Calu3 (cell line): ENCODE measurements around the gene FSTL1. TPM values are rescaled to one million over a fixed set of nuclear protein-coding genes. Genes with fewer than 3 reads are reported as not detected.

Experiments
- Bru-seq: library from RNA; stranded (reverse); fragments of 400-500 nt; gene quantifications from one replicate; lab custom pipeline; 2021; lab: Mats Ljungman, UMichigan
- BruChase-seq, 2 experiments: library from RNA; stranded (reverse); fragments of 400-500 nt; gene quantifications; one replicate each; lab custom pipeline; 2021; lab: Mats Ljungman, UMichigan
- BruUV-seq: library from RNA; stranded (reverse); fragments of 400-500 nt; replicated peaks from 2 replicates; lab custom pipeline; 2021; lab: Mats Ljungman, UMichigan
- CTCF ChIA-PET: fragments of 300-600 bp; sonication (Branson Sonifier 250); formaldehyde crosslinking; loops from one replicate; lab custom pipeline; 2022; ENCODE audit warnings: antibody characterized with exemption; lab: Charles Lee
- DNase-seq: peaks from one replicate; pipeline ENCODE4 v3.0.0; 2022
- H3K27ac Mint-ChIP-seq: one replicate; pipeline ENCODE4 v1.8.0; 2022; ENCODE audit warnings: mixed read lengths; ENCODE audit not compliant: unreplicated experiment
- H3K27me3 Mint-ChIP-seq: one replicate; pipeline ENCODE4 v1.8.0; 2022; ENCODE audit warnings: mixed read lengths; ENCODE audit not compliant: unreplicated experiment
- H3K36me3 Mint-ChIP-seq: one replicate; pipeline ENCODE4 v1.8.0; 2022; ENCODE audit warnings: mild to moderate bottlenecking, moderate library complexity, mixed read lengths; ENCODE audit not compliant: insufficient read depth, unreplicated experiment
- H3K4me1 Mint-ChIP-seq: one replicate; pipeline ENCODE4 v1.8.0; 2022; ENCODE audit warnings: mild to moderate bottlenecking, low read depth, mixed read lengths; ENCODE audit not compliant: unreplicated experiment
- H3K4me3 Mint-ChIP-seq: one replicate; pipeline ENCODE4 v1.8.0; 2022; ENCODE audit warnings: mild to moderate bottlenecking, low read depth, moderate library complexity, mixed read lengths; ENCODE audit not compliant: unreplicated experiment
- H3K9me3 Mint-ChIP-seq: one replicate; pipeline ENCODE4 v1.8.0; 2022; ENCODE audit warnings: low read depth, mixed read lengths; ENCODE audit not compliant: unreplicated experiment
- CTCF ChIP-seq: fragments of 200-600 bp; IDR thresholded peaks from one replicate; pipeline ENCODE4 v1.8.0; 2022; ENCODE audit warnings: antibody characterized with exemption; ENCODE audit not compliant: unreplicated experiment
- intact Hi-C: fragments of 100-400 bp; cut with micrococcal nuclease; formaldehyde crosslinking; loops from one replicate; pipeline ENCODE4 v1.10.0; 2022; ENCODE audit not compliant: unreplicated experiment
- long read RNA-seq: library from polyadenylated mRNA; stranded (forward); transcript quantifications from one replicate; pipeline ENCODE4 v2.0.0, GENCODE V29; 2022
- total RNA-seq: library from RNA; stranded (reverse); gene quantifications from 2 replicates; pipeline ENCODE4 v1.2.3, GENCODE V29; 2022

FSTL1 gene, protein sequence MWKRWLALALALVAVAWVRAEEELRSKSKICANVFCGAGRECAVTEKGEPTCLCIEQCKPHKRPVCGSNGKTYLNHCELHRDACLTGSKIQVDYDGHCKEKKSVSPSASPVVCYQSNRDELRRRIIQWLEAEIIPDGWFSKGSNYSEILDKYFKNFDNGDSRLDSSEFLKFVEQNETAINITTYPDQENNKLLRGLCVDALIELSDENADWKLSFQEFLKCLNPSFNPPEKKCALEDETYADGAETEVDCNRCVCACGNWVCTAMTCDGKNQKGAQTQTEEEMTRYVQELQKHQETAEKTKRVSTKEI
- 10.0 and 18.5 TPM in 2 replicates for total RNA-seq
- percentile 43 among the genes with signal in this experiment for Bru-seq, nascent RNA
- BruChase-seq, experiment 1, labeled RNA remaining after a 6-hour chase: percentile 55 among the genes with signal in this experiment
- percentile 47 among the genes with signal in this experiment for BruChase-seq, experiment 2, labeled RNA remaining after a 2-hour chase
- long read RNA-seq, full-length matches to known transcripts: 5 of 5 reads
- long read RNA-seq, partial matches to known transcripts: 0 of 5 reads
- long read RNA-seq, other reads (novel, unspliced or antisense): 0 of 5 reads

DNA sequence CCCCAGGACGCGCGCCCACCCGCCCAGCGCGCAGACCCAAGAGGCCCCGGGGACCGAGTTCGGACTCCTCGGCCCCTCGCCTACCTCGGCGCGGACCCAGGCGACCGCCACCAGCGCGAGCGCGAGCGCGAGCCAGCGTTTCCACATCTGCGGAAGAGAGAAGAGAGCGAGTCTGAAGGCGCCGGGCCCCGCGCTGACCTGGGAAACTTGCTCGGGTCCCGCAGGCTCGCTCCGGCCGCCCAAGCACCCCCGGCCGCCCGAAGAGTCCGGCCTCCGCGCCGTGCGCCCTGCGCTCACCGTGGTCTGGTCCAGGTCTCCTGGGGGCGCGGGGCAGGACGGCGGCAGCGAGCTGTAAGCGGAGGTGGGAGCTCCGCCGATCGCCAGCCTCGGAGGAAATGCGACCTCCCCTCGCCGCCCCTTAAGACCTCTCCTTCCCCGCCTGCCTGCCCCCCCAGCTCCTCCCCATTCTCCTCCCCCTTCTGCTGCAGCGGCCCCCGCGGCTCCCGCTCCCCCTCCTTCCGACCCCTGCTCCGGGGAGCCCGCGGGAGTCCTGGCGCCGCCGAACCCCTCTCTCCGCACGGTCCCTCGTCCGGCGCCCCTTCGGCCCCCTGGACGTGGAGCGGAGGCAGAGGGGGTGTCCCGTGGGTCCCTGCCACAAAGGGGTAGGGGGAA, at the start of gene FSTL1:
TSS of gene FSTL1 (minus strand) at position 393 of the 672 bp plus-strand sequence. CDS start at position 147, 246 bp downstream.
- peak; percentile 35 for DNase-seq
- Mint-ChIP-seq H3K9me3 (no peaks in the 10 kb centered on the region), H3K27me3 (no peaks in the 10 kb centered on the region), H3K36me3 (peaks cover 18% of the 10 kb centered on the region), H3K4me3 (peak within 1 kb of the TSS; percentile 82), H3K4me1 (peaks cover 8% of the 10 kb centered on the region), H3K27ac (peak within 1 kb of the TSS; percentile 58)
- BruUV-seq: no TSS peak
- no peak for TF ChIP-seq CTCF
- intact Hi-C loops: loop anchor here (2.0 kb wide), 1 partner anchor 56 kb away; no protein-coding TSS in a partner anchor
- CTCF ChIA-PET: no interaction called here

- Mint-ChIP-seq H3K4me3 (no peak overlapping the region), H3K27me3 (no peaks in the 10 kb centered on the region), H3K27ac (no peak overlapping the region), H3K4me1 (no peaks in the 10 kb centered on the region), H3K36me3 (no peaks in the 10 kb centered on the region), H3K9me3 (peaks cover 6% of the 10 kb centered on the region)
- BruUV-seq: no TSS peak
- intact Hi-C loops: no loop called here
- TF ChIP-seq CTCF: no peak
- CTCF ChIA-PET: no interaction called here
- DNase-seq: no peak
These were observed 48.0 kb upstream of the FSTL1 start for GRCh38 chr3:120498556-120499346.

- Mint-ChIP-seq H3K4me1 (no peaks in the 10 kb centered on the region), H3K4me3 (no peak overlapping the region), H3K36me3 (no peaks in the 10 kb centered on the region), H3K27ac (no peak overlapping the region), H3K27me3 (no peaks in the 10 kb centered on the region), H3K9me3 (peaks cover 8% of the 10 kb centered on the region)
- no peak for TF ChIP-seq CTCF
- intact Hi-C loops: no loop called here
- DNase-seq: no peak
- BruUV-seq: no TSS peak
- CTCF ChIA-PET: interaction anchor here (0.7 kb wide), 1 partner anchor 13 kb away, joined by 3 read pairs; no protein-coding TSS in a partner anchor
These were observed 47.0 kb upstream of the FSTL1 start for GRCh38 chr3:120497818-120498217.

GRCh38 chr3:120497336-120497735, 46.5 kb upstream of the FSTL1 start:
- no peaks in the 10 kb centered on the region for H3K27me3 Mint-ChIP-seq

More at GRCh38 chr3:120497336-120497735, 46.5 kb upstream of the FSTL1 start:
- H3K4me1 Mint-ChIP-seq: peaks cover 4% of the 10 kb centered on the region
- H3K9me3 Mint-ChIP-seq: peaks cover 8% of the 10 kb centered on the region
- H3K36me3 Mint-ChIP-seq: no peaks in the 10 kb centered on the region
- intact Hi-C loops: no loop called here
- H3K27ac Mint-ChIP-seq: no peak overlapping the region
- CTCF ChIA-PET: interaction anchor here (0.7 kb wide), 1 partner anchor 13 kb away, joined by 3 read pairs; no protein-coding TSS in a partner anchor
- H3K4me3 Mint-ChIP-seq: no peak overlapping the region
- BruUV-seq: no TSS peak
- no peak for TF ChIP-seq CTCF
- DNase-seq: no peak
